SK-N-SH treated with all-trans-retinoic acid at 6 μM for 48 hours (cell line): ENCODE measurements around the gene MED16.

Experiments
- ATAC-seq: fragments of 200-7000 bp; cut with Tn5 transposase; 3 replicates; pipeline ENCODE4 v1.9.1; 2020; ENCODE audit warnings: mild to moderate bottlenecking, moderate library complexity
- ARNTL ChIP-seq: fragments of 450-650 bp; formaldehyde crosslinking; IDR thresholded peaks from 2 replicates; pipeline ENCODE4 v1.5.0; 2020; ENCODE audit warnings: low read depth, mild to moderate bottlenecking, moderate library complexity, borderline replicate concordance
- BACH2 ChIP-seq: fragments of 250-450 bp; sonication (Bioruptor Pico); IDR thresholded peaks from 2 replicates; pipeline ENCODE4 v1.9.0; 2021; ENCODE audit warnings: mild to moderate bottlenecking, borderline replicate concordance
- CREB5 ChIP-seq: fragments of 250-450 bp; sonication (Bioruptor Pico); IDR thresholded peaks from 2 replicates; pipeline ENCODE4 v1.5.1; 2020; ENCODE audit warnings: low read depth, mild to moderate bottlenecking, moderate library complexity
- CSDC2 ChIP-seq: fragments of 250-450 bp; sonication (Bioruptor Pico); IDR thresholded peaks from 2 replicates; pipeline ENCODE4 v1.5.0; 2020; ENCODE audit warnings: mild to moderate bottlenecking, moderate library complexity
- CSRNP3 ChIP-seq: fragments of 250-450 bp; sonication (Bioruptor Pico); IDR thresholded peaks from 2 replicates; pipeline ENCODE4 v1.5.1; 2021; ENCODE audit warnings: mild to moderate bottlenecking, moderate library complexity
- ESRRG ChIP-seq: fragments of 250-450 bp; sonication (Bioruptor Pico); IDR thresholded peaks from 2 replicates; pipeline ENCODE4 v1.6.1; 2021; ENCODE audit warnings: mild to moderate bottlenecking
- OSR1 ChIP-seq: fragments of 250-450 bp; sonication (Bioruptor Pico); IDR thresholded peaks from 2 replicates; pipeline ENCODE4 v1.8.0; 2022; ENCODE audit warnings: moderate library complexity, mild to moderate bottlenecking, inconsistent platforms
- PATZ1 ChIP-seq: fragments of 250-450 bp; sonication (Bioruptor Pico); IDR thresholded peaks from 2 replicates; pipeline ENCODE4 v1.8.0; 2020; ENCODE audit warnings: mild to moderate bottlenecking, moderate library complexity, borderline replicate concordance
- POU6F1 ChIP-seq: fragments of 250-450 bp; sonication (Bioruptor Pico); IDR thresholded peaks from 2 replicates; pipeline ENCODE4 v1.8.0; 2021; ENCODE audit warnings: low read depth, mild to moderate bottlenecking, moderate library complexity, borderline replicate concordance
- RARB ChIP-seq: fragments of 250-450 bp; sonication (Bioruptor Pico); IDR thresholded peaks from 2 replicates; pipeline ENCODE4 v1.8.0; 2021; ENCODE audit warnings: mild to moderate bottlenecking, moderate library complexity
- SNAI2 ChIP-seq: fragments of 250-450 bp; sonication (Bioruptor Pico); IDR thresholded peaks from 2 replicates; pipeline ENCODE4 v1.5.0; 2020; ENCODE audit warnings: mild to moderate bottlenecking, moderate library complexity
- TCF4 ChIP-seq: fragments of 250-450 bp; sonication (Bioruptor Pico); IDR thresholded peaks from 2 replicates; pipeline ENCODE4 v1.8.0; 2021; ENCODE audit warnings: mild to moderate bottlenecking, moderate library complexity, borderline replicate concordance
- TOX ChIP-seq: fragments of 250-450 bp; sonication (Bioruptor Pico); IDR thresholded peaks from 2 replicates; pipeline ENCODE4 v1.8.0; 2021; ENCODE audit warnings: mild to moderate bottlenecking, moderate library complexity, borderline replicate concordance
- TSHZ2 ChIP-seq: fragments of 250-450 bp; sonication (Bioruptor Pico); IDR thresholded peaks from 2 replicates; pipeline ENCODE4 v1.5.0; 2020; ENCODE audit warnings: mild to moderate bottlenecking, moderate library complexity
- ZC3H10 ChIP-seq: fragments of 250-450 bp; sonication (Bioruptor Pico); IDR thresholded peaks from 2 replicates; pipeline ENCODE4 v1.5.1; 2021; ENCODE audit warnings: mild to moderate bottlenecking, moderate library complexity
- ZFP3 ChIP-seq: fragments of 250-450 bp; sonication (Bioruptor Pico); IDR thresholded peaks from 2 replicates; pipeline ENCODE4 v1.5.0; 2020; ENCODE audit warnings: mild to moderate bottlenecking, moderate library complexity
- ZFP30 ChIP-seq: fragments of 450-650 bp; formaldehyde crosslinking; IDR thresholded peaks from 2 replicates; pipeline ENCODE4 v1.5.0; 2022; ENCODE audit warnings: mild to moderate bottlenecking, moderate library complexity
- ZNF565 ChIP-seq: fragments of 450-650 bp; formaldehyde crosslinking; conservative IDR thresholded peaks from 2 replicates; pipeline ENCODE4 v1.5.0; 2020; ENCODE audit warnings: low read depth, mild to moderate bottlenecking, moderate library complexity
- ZNF70 ChIP-seq: fragments of 450-650 bp; formaldehyde crosslinking; IDR thresholded peaks from 2 replicates; pipeline ENCODE4 v1.5.0; 2020; ENCODE audit warnings: mild to moderate bottlenecking, moderate library complexity
- ZNF8 ChIP-seq: fragments of 450-650 bp; formaldehyde crosslinking; IDR thresholded peaks from 2 replicates; pipeline ENCODE4 v1.5.0; 2020; ENCODE audit warnings: mild to moderate bottlenecking, moderate library complexity

Gene MED16

GRCh38 chr19:858284-858683 lies 34.7 kb downstream of the MED16 start:
- TF ChIP-seq SNAI2 (CRISPR knock-in tag) (no peak), ZNF70 (CRISPR knock-in tag) (no peak), CSDC2 (no peak), TCF4 (CRISPR knock-in tag) (no peak), ZNF8 (no peak), ZNF565 (CRISPR knock-in tag) (no peak), TSHZ2 (CRISPR knock-in tag) (no peak), PATZ1 (no peak), ZC3H10 (CRISPR knock-in tag) (no peak), OSR1 (CRISPR knock-in tag) (no peak), BACH2 (CRISPR knock-in tag) (no peak), POU6F1 (no peak), CREB5 (CRISPR knock-in tag) (no peak), TOX (no peak), ESRRG (CRISPR knock-in tag) (no peak), RARB (CRISPR knock-in tag) (no peak), CSRNP3 (CRISPR knock-in tag) (no peak), ZFP30 (no peak), ARNTL (CRISPR knock-in tag) (no peak)
- ATAC-seq, result no peak

- ATAC-seq, result no peak
- TF ChIP-seq TOX (no peak), ZFP3 (CRISPR knock-in tag) (no peak), ESRRG (CRISPR knock-in tag) (no peak), ZNF565 (CRISPR knock-in tag) (no peak), BACH2 (CRISPR knock-in tag) (no peak), OSR1 (CRISPR knock-in tag) (no peak), ZNF70 (CRISPR knock-in tag) (no peak), ZFP30 (no peak)
Observed at GRCh38 chr19:855566-856120, 37.3 kb downstream of the MED16 start.

GRCh38 chr19:855142-855541 lies 37.8 kb downstream of the MED16 start:
- ATAC-seq, result no peak
- TF ChIP-seq SNAI2 (CRISPR knock-in tag), result no peak
- TF ChIP-seq PATZ1, result no peak
- no peak for TF ChIP-seq ZFP30
- no peak for TF ChIP-seq CSRNP3 (CRISPR knock-in tag)
- TF ChIP-seq ESRRG (CRISPR knock-in tag), result no peak
